HepG2 (cell line): Measurements from ENCODE around the gene GMCL2. TPM values are rescaled to one million over a fixed set of nuclear protein-coding genes. Genes with fewer than 3 reads are reported as not detected.

ENCODE experiments used
- AHR ChIP-seq: IDR thresholded peaks from 2 replicates; pipeline ENCODE4 v1.6.1; 2018; ENCODE audit warnings: missing genetic modification reagents, missing compliant biosample characterization
- CCAR2 ChIP-seq: fragments of 200-400 bp; formaldehyde crosslinking; optimal IDR thresholded peaks from 2 replicates; pipeline ENCODE3; 2018; ENCODE audit warnings: low read depth, mild to moderate bottlenecking, low read length, moderate library complexity
- CTCF ChIP-seq: sonication (generic); formaldehyde crosslinking; IDR thresholded peaks from 2 replicates; pipeline ENCODE4 v1.5.0; 2020; ENCODE audit warnings: mild to moderate bottlenecking, missing genetic modification reagents, moderate library complexity
- E2F1 ChIP-seq: sonication (generic); formaldehyde crosslinking; IDR thresholded peaks from 2 replicates; pipeline ENCODE4 v1.5.0; 2020; ENCODE audit warnings: missing genetic modification reagents
- ELF1 ChIP-seq: sonication (generic); formaldehyde crosslinking; IDR thresholded peaks from 2 replicates; pipeline ENCODE4 v1.4.0; 2020; ENCODE audit warnings: missing genetic modification reagents
- FOXA1 ChIP-seq, 2 experiments: fragments of 450-650 bp in 1 of 2; sonication (generic) in 1 of 2; formaldehyde crosslinking in 1 of 2; IDR thresholded peaks; 2 replicates each; pipeline versions ENCODE4 v1.4.0 to v1.6.1; 2016 to 2020; ENCODE audit warnings: missing genetic modification reagents in 1 of 2
- FOXM1 ChIP-seq: sonication (generic); formaldehyde crosslinking; IDR thresholded peaks from 2 replicates; pipeline ENCODE4 v1.5.0; 2020; ENCODE audit warnings: missing genetic modification reagents
- GABPA ChIP-seq, 2 experiments: IDR thresholded peaks; 2 replicates each; pipeline ENCODE4 v1.6.1; 2011 to 2016; ENCODE audit warnings: low read depth in 2 of 2, low read length in 1 of 2, missing biosample characterization in 1 of 2, missing genetic modification characterization in 1 of 2
- GFI1 ChIP-seq: sonication (generic); formaldehyde crosslinking; IDR thresholded peaks from 2 replicates; pipeline ENCODE4 v1.5.0; 2020; ENCODE audit warnings: missing genetic modification reagents, mild to moderate bottlenecking, borderline replicate concordance
- GMEB1 ChIP-seq: sonication (generic); formaldehyde crosslinking; IDR thresholded peaks from 2 replicates; pipeline ENCODE4 v1.5.1; 2020; ENCODE audit warnings: missing genetic modification reagents, mild to moderate bottlenecking, borderline replicate concordance
- KLF15 ChIP-seq: sonication (generic); formaldehyde crosslinking; IDR thresholded peaks from 2 replicates; pipeline ENCODE4 v1.8.1; 2023; ENCODE audit warnings: borderline replicate concordance, mild to moderate bottlenecking, inconsistent platforms, missing genetic modification reagents, mixed read lengths
- MYNN ChIP-seq: sonication (generic); formaldehyde crosslinking; IDR thresholded peaks from 2 replicates; pipeline ENCODE4 v1.4.0; 2020; ENCODE audit warnings: mild to moderate bottlenecking, low read depth, missing genetic modification reagents
- RAD21 ChIP-seq: fragments of 450-650 bp; formaldehyde crosslinking; IDR thresholded peaks from 2 replicates; pipeline ENCODE4 v1.5.0; 2020; ENCODE audit warnings: mild to moderate bottlenecking
- SMC3 ChIP-seq: IDR thresholded peaks from 2 replicates; pipeline ENCODE4 v1.6.1; 2011; ENCODE audit warnings: low read length, improper control_type of control experiment
- ZBTB39 ChIP-seq: sonication (generic); formaldehyde crosslinking; IDR thresholded peaks from 2 replicates; pipeline ENCODE4 v1.5.0; 2020; ENCODE audit warnings: missing genetic modification reagents
- ZNF33A ChIP-seq: sonication (generic); formaldehyde crosslinking; IDR thresholded peaks from 2 replicates; pipeline ENCODE4 v1.5.1; 2020; ENCODE audit warnings: missing genetic modification reagents, mild to moderate bottlenecking, moderate library complexity, borderline replicate concordance
- ZNF549 ChIP-seq: sonication (generic); formaldehyde crosslinking; IDR thresholded peaks from 2 replicates; pipeline ENCODE4 v1.5.0; 2020; ENCODE audit warnings: missing genetic modification reagents
- ZNF703 ChIP-seq: sonication (generic); formaldehyde crosslinking; IDR thresholded peaks from 2 replicates; pipeline ENCODE4 v1.5.1; 2020; ENCODE audit warnings: missing genetic modification reagents, mild to moderate bottlenecking, moderate library complexity, borderline replicate concordance
- ZXDC ChIP-seq: sonication (generic); formaldehyde crosslinking; IDR thresholded peaks from 2 replicates; pipeline ENCODE4 v1.5.0; 2020; ENCODE audit warnings: mild to moderate bottlenecking, missing genetic modification reagents
- polyA plus RNA-seq, 8 experiments: library from polyadenylated mRNA; depleted of rRNA in 3 of 8; stranded (reverse) in 7 of 8; unstranded in 1 of 8; fragments of >200 nt; fragmentation: Illumina TruSeq in 4 of 8; extraction: Trizol in 4 of 8; gene quantifications; 2 replicates each; pipeline versions ENCODE4 v1.2.1 to v1.2.3, GENCODE V29; 2011 to 2016; ENCODE audit warnings: low read depth in 4 of 8, missing spikeins in 1 of 8, mixed read lengths in 1 of 8; ENCODE audit not compliant: insufficient read depth in 1 of 8
- total RNA-seq, 5 experiments: library from RNA; depleted of rRNA; stranded (reverse); fragments of >200 nt; fragmentation: Illumina TruSeq; extraction: Trizol; gene quantifications; 2 replicates each; pipeline ENCODE4 v1.2.3, GENCODE V29; 2016; ENCODE audit warnings: low read depth in 1 of 5

The GMCL2 gene
- total and polyA plus RNA-seq, 2 of the 13 experiments (the other 11 are each of a cell fraction or from before 2014, with no cell fraction given): 0.03 TPM; not detected in 1

GRCh38 chr5:178145965-178146820, 41.0 kb downstream of the GMCL2 start (continued):
- no peak for TF ChIP-seq ZBTB39 (CRISPR knock-in tag)
- no peak for TF ChIP-seq GABPA (IDR thresholded peaks at IDR 0.05; ENCODE audit: low read depth, low read length)
- TF ChIP-seq GABPA (CRISPR knock-in tag; IDR thresholded peaks at IDR 0.05; ENCODE audit: low read depth): no peak
- TF ChIP-seq ELF1 (CRISPR knock-in tag): no peak
- TF ChIP-seq RAD21 (CRISPR knock-in tag): peak; percentile 64; the same call in 1 of the 2 replicates
- no peak for TF ChIP-seq GMEB1 (CRISPR knock-in tag)
- no peak for TF ChIP-seq GFI1 (CRISPR knock-in tag)
- no peak for TF ChIP-seq ZXDC
- peak; percentile 60 for TF ChIP-seq SMC3
- TF ChIP-seq KLF15 (CRISPR knock-in tag): no peak
- no peak for TF ChIP-seq MYNN
- no peak for TF ChIP-seq E2F1 (CRISPR knock-in tag)
- TF ChIP-seq FOXA1 (IDR thresholded peaks at IDR 0.05): no peak
- TF ChIP-seq FOXA1 (CRISPR knock-in tag; IDR thresholded peaks at IDR 0.05): no peak
- TF ChIP-seq CCAR2: no peak
- TF ChIP-seq ZNF703 (CRISPR knock-in tag): no peak
- no peak for TF ChIP-seq ZNF549 (CRISPR knock-in tag)
- TF ChIP-seq CTCF: peak; percentile 91
- TF ChIP-seq ZNF33A (CRISPR knock-in tag): no peak
- 0 out of 2 replicates have a peak, but pooled peaks have one; percentile 47 for TF ChIP-seq AHR (CRISPR knock-in tag)
- TF ChIP-seq FOXM1: no peak
